Epithelial cell of prostate (primary cell): ENCODE measurements around the gene DUSP12.
"Not testable (repeated sequence)": the region's sequence is repeated elsewhere in the genome, so short reads cannot be mapped to it uniquely, and the experiment has no call there.

Experiments
- DNase-seq: peaks from one replicate; pipeline ENCODE4 v3.0.0-alpha.2; 2011; ENCODE audit warnings: low read depth, low spot score
- H3K27ac ChIP-seq: fragments of 450-650 bp; 2 replicates; pipeline ENCODE4 v1.5.1; 2017; ENCODE audit warnings: mild to moderate bottlenecking

Gene DUSP12

GRCh38 chr1:161749509-161750407 is at the start of gene DUSP12:
TSS of gene DUSP12 (plus strand) at chr1:161749786. CDS start at chr1:161749802, 16 bp downstream.
- peak; percentile 81 for DNase-seq
- H3K27ac ChIP-seq: peak within 1 kb of the TSS; percentile 87

- DNase-seq: no peak
- no peak overlapping the region for H3K27ac ChIP-seq
These were observed 47.3 kb upstream of the DUSP12 start for GRCh38 chr1:161702250-161702649.

GRCh38 chr1:161705537-161705936 is 44.0 kb upstream of the DUSP12 start:
- DNase-seq: no peak
- H3K27ac ChIP-seq: peak overlapping the region; percentile 88

GRCh38 chr1:161706113-161706481 is 43.5 kb upstream of the DUSP12 start:
- peak overlapping the region; percentile 88 for H3K27ac ChIP-seq
- no peak for DNase-seq

GRCh38 chr1:161706482-161707347 is 42.9 kb upstream of the DUSP12 start, which contains the start of gene FCRLA:
TSS of gene FCRLA (plus strand) at chr1:161707229. CDS start at chr1:161707265, 36 bp downstream.
- H3K27ac ChIP-seq: peak within 1 kb of the TSS; percentile 88

GRCh38 chr1:161707503-161707902 is 42.1 kb upstream of the DUSP12 start:
- H3K27ac ChIP-seq: peak overlapping the region; percentile 88

More at GRCh38 chr1:161706482-161707347, 42.9 kb upstream of the DUSP12 start, which contains the start of gene FCRLA:
- peak; percentile 60 for DNase-seq

GRCh38 chr1:161709373-161709772 is 40.2 kb upstream of the DUSP12 start:
- no peak for DNase-seq
- no peak overlapping the region for H3K27ac ChIP-seq

More at GRCh38 chr1:161707503-161707902, 42.1 kb upstream of the DUSP12 start:
- DNase-seq: no peak

GRCh38 chr1:161710560-161710959 is 39.0 kb upstream of the DUSP12 start:
- H3K27ac ChIP-seq: no peak overlapping the region
- DNase-seq: no peak

GRCh38 chr1:161718559-161719324 is 30.8 kb upstream of the DUSP12 start:
- no peak for DNase-seq
- H3K27ac ChIP-seq: no peak overlapping the region

GRCh38 chr1:161719325-161719611 is 30.3 kb upstream of the DUSP12 start:
- no peak overlapping the region for H3K27ac ChIP-seq
- DNase-seq: no peak

- no peak for DNase-seq
- no peak overlapping the region for H3K27ac ChIP-seq
These were observed 29.2 kb upstream of the DUSP12 start for GRCh38 chr1:161720422-161720821.

GRCh38 chr1:161720956-161721737 is 28.4 kb upstream of the DUSP12 start, which contains the start of gene FCRLB:
TSS of gene FCRLB (plus strand) at chr1:161721544. CDS start at chr1:161722673, 1,129 bp downstream.
- no peak for DNase-seq
- H3K27ac ChIP-seq: no peak within 1 kb of the TSS

GRCh38 chr1:161721738-161722343 is 27.7 kb upstream of the DUSP12 start:
- H3K27ac ChIP-seq: no peak overlapping the region
- DNase-seq: no peak

- DNase-seq: no peak
- no peak overlapping the region for H3K27ac ChIP-seq
These were observed 27.2 kb upstream of the DUSP12 start for GRCh38 chr1:161722406-161722805.

- H3K27ac ChIP-seq: no peak overlapping the region
- DNase-seq: no peak
These were observed 26.0 kb upstream of the DUSP12 start for GRCh38 chr1:161723459-161724141.

- DNase-seq: not testable (repeated sequence)
- peak overlapping the region; percentile 92 for H3K27ac ChIP-seq
These were observed 24.2 kb upstream of the DUSP12 start for GRCh38 chr1:161725258-161725907.

GRCh38 chr1:161725908-161726472 is 23.6 kb upstream of the DUSP12 start:
- DNase-seq: no peak
- H3K27ac ChIP-seq: peak overlapping the region; percentile 92
